H1 (cell line): ENCODE data around the gene OSBPL2. TPM values are rescaled to one million over a fixed set of nuclear protein-coding genes. Genes with fewer than 3 reads are reported as not detected.

Source experiments
- NANOG ChIP-seq: IDR thresholded peaks from 2 replicates; pipeline ENCODE4 v1.6.1; 2011; ENCODE audit warnings: low read length, low read depth, mild to moderate bottlenecking, inconsistent platforms; ENCODE audit not compliant: insufficient read depth, poor library complexity, severe bottlenecking
- polyA plus RNA-seq, 7 experiments: library from polyadenylated mRNA; depleted of rRNA in 3 of 7; stranded (reverse) in 5 of 7; unstranded in 2 of 7; fragments of >200 nt in 5 of 7; fragments of 200-250 nt in 2 of 7; gene quantifications; 1 replicate in 5 of 7; 2 replicates in 1 of 7; 4 replicates in 1 of 7; pipeline versions ENCODE4 v1.2.1 to v1.2.3, GENCODE V29; 2011 to 2013; ENCODE audit warnings: missing spikeins in 2 of 7, mixed read lengths in 2 of 7
- total RNA-seq: library from RNA; stranded (reverse); fragmentation: NEBNext Ultra II Directional; extraction: Animal tissue kit (Norgen Biotek cat#: 25700); gene quantifications from 2 replicates; pipeline ENCODE4 v1.2.1, GENCODE V29; 2021

Gene OSBPL2
- total and polyA plus RNA-seq, 2 of the 8 experiments (the other 6 are each of a cell fraction or from before 2014, with no cell fraction given), result 11.7 to 42.4 TPM

DNA sequence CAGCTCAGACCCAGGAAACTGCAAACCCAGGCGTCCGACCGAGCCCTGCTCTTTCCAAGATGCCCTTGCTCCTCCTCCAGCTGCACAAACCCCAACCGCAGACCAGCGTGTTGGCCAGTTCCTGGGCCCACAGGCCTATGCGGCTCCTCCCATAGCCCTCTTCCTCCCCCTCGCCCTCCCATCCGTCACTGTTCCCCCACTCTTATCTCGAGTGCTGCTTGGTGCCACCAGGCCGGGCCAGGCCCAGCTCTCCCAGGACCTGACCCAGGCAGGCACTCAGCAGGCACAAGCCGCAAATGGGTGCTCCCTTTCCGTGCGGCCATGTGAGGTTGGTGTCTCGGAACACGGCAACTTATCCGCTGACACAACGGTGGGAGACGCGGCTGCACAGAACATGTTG lies 93.0 kb downstream of the OSBPL2 start (continued):
- TF ChIP-seq NANOG, result no peak
- TF ChIP-seq, all 59 proteins: peak for 0
